GM12873 (cell line): ENCODE measurements around the gene ADAMTS2.

Experiments
- TF ChIP-seq, protein P1 (sequence below): IDR thresholded peaks from 2 replicates; pipeline ENCODE4 v1.5.1; 2012; ENCODE audit warnings: low read depth, mild to moderate bottlenecking, moderate library complexity, low read length, control low read depth; ENCODE audit not compliant: insufficient read depth; ENCODE audit errors: missing control alignments

The ADAMTS2 gene

GRCh38 chr5:179380211-179381035 is 35.2 kb upstream of the ADAMTS2 start:
- TF ChIP-seq, protein P1, sequence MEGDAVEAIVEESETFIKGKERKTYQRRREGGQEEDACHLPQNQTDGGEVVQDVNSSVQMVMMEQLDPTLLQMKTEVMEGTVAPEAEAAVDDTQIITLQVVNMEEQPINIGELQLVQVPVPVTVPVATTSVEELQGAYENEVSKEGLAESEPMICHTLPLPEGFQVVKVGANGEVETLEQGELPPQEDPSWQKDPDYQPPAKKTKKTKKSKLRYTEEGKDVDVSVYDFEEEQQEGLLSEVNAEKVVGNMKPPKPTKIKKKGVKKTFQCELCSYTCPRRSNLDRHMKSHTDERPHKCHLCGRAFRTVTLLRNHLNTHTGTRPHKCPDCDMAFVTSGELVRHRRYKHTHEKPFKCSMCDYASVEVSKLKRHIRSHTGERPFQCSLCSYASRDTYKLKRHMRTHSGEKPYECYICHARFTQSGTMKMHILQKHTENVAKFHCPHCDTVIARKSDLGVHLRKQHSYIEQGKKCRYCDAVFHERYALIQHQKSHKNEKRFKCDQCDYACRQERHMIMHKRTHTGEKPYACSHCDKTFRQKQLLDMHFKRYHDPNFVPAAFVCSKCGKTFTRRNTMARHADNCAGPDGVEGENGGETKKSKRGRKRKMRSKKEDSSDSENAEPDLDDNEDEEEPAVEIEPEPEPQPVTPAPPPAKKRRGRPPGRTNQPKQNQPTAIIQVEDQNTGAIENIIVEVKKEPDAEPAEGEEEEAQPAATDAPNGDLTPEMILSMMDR: no peak

DNA sequence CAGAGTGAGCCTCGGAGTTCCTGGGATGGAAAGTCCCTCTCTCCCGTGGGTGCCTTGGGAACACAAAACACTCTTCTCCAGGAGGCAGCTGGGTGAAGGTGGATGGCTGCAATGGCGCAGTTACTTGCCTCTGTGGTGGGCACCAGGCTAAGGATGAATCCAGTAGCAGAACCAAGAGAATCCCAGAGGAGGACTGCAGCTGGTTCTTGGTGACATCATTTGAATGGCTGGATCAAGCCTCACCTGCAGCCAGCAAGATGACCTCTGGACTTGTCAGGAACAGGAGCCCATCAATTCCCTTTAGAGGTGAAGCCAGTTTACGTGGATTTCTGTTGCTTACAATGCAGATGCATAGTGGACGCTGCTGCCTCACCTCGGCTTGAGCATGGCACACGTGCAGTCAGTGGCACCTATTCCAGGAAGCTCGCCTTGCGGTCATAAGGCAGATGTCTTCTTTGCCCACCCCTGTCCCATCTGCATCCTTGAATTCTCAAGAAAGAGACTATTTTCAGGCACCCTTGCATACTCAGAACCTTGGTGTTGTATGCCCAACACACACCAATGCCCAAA is 34.1 kb upstream of the ADAMTS2 start:
- TF ChIP-seq, protein P1: no peak

DNA sequence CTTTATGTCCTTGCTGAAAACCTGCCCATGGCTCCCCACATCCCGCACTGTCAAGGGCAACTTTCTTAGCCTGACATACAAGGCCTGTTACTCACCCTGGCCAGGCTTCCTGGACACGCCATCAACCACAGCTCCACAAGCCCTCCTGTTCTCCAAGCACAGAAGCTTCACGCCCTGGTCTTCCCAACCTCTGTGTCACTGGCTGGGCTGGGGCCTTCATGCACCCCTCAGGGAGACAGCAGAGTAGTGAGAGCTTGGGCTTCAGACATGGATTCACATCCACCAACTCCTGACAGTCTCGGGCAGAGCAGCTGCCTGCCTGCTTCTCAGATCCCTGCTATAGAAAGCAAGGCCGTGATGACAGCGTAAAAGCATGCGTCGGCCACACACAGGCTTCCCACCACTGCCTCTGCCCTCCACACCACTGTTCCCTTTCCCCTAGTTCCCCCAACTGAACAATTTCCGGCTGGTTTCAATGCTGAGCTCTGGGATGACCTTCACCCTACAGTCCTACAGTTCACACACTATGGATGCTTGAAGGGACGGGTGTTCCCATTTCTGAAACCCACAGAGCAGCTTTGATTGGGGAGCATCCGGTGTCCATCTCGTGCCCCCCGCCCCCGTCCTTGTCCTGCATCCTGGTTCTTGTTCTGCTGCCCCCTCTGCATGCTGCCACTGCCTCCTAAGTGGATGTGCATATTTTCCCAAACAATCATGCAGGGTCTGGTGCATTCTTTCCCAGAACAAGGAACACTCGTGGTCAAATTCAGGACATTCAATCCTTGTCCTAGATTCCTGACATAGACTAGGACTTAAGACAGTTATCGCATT is 33.4 kb upstream of the ADAMTS2 start:
- TF ChIP-seq, protein P1: no peak

GRCh38 chr5:179378116-179378440 is 32.8 kb upstream of the ADAMTS2 start:
- TF ChIP-seq, protein P1: no peak

GRCh38 chr5:179377421-179378115 is 32.3 kb upstream of the ADAMTS2 start:
- TF ChIP-seq, protein P1: no peak

DNA sequence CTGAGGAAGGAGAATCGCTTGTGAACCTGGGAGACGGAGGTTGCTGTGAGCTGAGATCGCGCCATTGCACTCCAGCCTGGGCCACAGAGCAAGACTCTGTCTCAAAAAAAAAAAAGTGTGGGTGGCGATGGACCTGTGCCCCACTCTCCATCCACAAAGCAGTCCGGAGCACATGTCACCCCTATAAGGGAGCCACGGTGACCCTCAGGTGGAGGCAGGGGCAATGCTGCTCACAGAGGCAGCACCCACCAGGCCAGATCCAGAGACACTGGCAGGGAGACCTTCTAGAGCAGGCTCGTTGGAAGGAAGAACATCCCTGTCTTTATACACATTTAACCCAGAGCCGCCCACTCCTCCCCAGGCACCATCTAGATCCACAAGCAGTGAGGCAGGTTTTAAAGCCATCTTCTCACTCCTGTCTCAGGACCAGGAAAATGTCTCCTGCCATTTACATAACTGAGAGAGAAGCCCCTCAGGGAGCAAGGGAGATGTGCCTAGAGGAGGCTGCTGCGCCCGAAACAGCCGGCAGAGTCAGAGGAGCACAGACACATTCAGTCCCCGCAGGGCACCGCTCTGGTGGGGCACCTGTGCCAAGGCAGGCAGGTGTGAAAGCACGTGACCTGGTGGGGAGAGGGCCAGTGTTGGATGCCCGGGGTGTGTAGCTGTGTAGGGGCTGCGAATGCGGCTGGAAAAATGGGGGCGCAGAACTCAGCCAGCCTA is 31.6 kb upstream of the ADAMTS2 start:
- TF ChIP-seq, protein P1: no peak
